Activated CD8-positive, alpha-beta memory T cell treated with anti-CD3 and anti-CD28 coated beads, Interleukin-2, amount 50 U/mL, for 24 hours (primary cell): ENCODE measurements around the gene WSB2.
"Not testable (repeated sequence)": the region's sequence is repeated elsewhere in the genome, so short reads cannot be mapped to it uniquely, and the experiment has no call there.

Source experiments
- DNase-seq: peaks from one replicate; pipeline ENCODE4 v3.0.0-alpha.2; 2020; ENCODE audit errors: extremely low read depth

The WSB2 gene

GRCh38 chr12:118034429-118035189, 26.4 kb downstream of the WSB2 start:
- DNase-seq, result no peak

DNA sequence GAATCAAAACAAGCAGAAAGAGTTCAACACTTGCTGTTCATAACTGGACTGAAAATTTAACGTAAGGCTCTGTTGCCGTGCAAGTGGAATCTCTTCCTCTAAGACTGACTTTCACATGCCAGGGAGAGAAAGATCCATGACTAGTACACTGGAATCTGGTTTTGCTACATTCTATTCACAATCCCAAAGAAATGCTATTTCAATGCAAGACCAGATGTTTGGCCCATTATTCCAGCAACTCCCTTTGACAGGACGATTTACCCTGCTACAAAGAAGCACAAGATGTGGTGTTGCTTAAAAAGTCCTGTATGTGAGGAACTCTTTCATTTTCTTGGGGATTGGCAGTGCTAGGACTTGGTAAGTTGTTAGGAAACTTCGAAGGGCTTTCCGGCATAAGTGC, 27.1 kb downstream of the WSB2 start:
- DNase-seq, result no peak

DNA sequence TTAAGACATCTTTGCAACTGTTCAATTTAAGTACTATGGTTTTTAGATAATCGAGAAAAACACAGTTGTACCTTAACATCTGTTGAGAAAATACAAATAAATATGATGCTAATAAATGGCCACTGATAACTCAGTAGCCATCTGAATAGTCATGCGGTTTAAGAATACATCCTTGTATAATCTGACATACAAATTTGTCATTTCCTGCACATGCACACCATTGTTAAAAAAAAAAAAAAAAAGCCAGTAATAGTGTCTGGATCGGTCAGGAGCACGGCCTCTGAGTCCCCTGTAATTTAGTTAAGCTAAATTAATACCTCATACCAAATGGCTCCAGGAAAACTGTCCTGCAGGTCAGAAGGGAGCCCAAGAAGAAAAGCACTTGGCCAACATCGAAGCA, 27.7 kb downstream of the WSB2 start:
- no peak for DNase-seq

- no peak for DNase-seq
These were observed 28.8 kb downstream of the WSB2 start for GRCh38 chr12:118032188-118032587.

DNA sequence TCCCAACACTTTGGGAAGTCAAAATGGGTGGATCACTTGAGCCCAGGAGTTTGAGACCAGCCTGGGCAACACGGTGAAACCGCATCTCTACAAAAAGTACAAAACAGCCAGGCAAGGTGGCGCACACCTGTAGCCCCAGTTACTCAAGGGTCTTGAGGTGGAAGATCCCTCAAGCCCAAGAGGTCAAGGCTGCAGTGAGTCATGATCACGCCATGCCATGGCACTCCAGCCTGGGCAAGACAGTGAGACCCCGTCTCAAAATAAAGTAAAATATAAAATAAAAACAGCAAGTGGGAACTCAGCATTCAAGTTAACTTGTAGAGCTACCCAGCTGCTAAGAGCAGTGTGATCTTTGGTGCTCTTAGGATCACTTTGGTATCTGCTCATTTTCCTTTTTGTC, 31.8 kb downstream of the WSB2 start:
- no peak for DNase-seq

DNA sequence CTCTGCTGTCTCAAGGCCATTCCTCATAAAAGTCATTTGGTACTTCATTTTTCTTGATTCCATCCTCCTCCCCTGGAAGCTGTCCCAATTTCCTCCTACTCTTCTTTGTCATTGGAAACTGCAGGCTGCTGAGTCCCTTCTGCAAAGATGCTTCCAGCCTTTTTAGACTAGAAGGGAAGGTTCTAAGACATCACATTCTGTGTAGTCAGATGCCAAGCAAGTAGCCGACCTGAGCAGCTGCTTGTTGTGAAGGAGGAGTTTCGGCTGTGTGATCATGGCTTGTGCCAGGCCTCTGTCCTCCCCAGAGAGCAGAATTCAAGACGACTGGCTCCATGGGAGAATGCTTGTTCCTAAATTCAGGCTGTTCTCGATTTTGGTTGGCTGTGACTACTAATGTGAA, 35.8 kb downstream of the WSB2 start:
- DNase-seq, result no peak

DNA sequence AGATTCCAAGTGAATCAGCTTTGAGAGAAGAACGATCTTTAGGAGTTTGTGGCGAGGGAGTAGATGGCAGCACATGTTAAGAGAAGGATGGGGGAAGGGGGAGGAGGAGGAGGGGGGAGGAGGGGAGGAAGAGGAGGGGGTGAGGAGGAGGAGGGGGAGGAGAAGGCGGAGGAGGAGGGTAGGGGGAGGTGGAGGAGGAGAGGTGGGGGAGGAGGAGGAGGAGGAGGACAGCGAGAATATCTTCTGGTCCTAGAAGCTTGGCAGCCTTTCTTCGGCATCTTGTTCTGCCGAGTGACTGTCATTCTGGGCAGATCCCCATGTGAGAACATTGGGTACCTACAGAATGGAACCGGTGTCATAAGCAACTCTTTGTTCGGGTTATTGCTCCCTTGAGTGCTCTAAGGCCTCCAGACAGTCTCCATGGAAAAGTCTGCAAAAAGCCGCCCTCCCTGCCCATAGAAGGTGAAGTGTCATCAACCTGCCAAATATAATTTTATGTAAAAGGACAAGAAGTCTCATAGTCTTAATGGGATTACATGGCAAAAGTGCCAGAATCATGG, 37.6 kb downstream of the WSB2 start:
- no peak for DNase-seq

GRCh38 chr12:118022728-118023109, 38.3 kb downstream of the WSB2 start:
- no peak for DNase-seq

- DNase-seq, result not testable (repeated sequence)
These were observed 38.8 kb downstream of the WSB2 start for GRCh38 chr12:118022097-118022727.

GRCh38 chr12:118020036-118020435, 40.9 kb downstream of the WSB2 start:
- DNase-seq, result no peak

DNA sequence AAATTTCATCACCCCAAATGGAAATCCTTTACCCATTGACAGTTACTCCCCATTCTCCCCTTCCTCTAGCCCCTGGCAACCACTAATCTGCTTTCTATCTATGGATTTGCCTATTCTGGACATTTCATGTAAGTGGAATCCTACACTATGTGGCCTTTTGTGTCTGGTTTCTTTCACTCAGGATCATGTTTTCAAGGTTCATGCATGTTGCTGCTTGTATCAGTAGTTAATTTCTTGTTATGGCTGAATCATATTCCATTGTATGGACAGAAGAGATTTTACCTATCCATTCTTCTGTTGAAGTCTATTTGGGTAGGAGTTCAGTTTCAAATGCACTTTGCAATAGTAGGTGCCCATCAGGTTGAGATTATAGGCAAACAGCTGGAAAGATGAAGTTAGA, 43.1 kb downstream of the WSB2 start:
- no peak for DNase-seq

DNA sequence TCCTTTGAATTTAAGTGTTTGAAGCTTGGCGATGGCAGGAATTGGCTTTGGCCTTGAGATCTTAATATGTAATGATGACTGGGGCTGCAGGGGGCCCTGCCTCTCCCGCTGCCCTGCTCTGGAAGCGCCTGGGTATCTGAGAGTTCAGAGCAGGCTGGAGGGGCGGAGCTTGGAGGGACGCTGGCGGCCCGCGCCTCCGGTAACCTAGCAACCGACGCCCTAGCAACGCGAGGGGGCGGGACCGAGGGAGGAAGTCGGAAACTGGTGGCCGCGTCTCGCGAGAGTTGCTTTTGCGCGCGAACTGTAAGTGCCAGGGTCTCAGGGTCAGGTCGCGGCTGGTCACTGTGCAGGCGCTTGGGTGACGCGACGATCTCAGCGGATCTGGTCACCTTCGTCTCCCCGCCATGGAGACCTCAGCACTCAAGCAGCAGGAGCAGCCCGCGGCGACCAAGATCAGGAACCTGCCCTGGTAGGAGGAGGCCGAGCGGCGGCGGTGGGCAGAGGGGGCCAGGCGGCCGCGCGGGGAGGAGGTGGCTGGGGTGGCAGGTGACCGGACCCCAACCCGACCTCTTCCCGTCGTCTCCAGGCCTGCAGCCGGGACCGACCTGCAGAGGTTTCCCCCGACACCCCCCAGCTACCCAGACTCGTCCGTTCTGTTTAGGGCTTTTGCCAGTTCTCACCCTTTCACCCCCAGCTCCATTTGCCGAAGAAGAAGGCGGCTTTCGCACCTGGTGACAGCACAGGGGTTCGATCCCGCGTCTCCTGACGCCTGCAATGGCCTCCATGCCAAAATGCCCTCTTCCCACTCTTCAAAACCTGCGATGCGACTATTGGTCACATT, 44.3 kb downstream of the WSB2 start, which contains the start of gene RFC5:
RFC5 (plus strand) TSS at position 280 of the 841 bp plus-strand sequence; CDS start at position 405, 125 bp downstream.
- peak; percentile 95 for DNase-seq

- no peak for DNase-seq
These were observed 45.0 kb downstream of the WSB2 start for GRCh38 chr12:118015944-118016343.

GRCh38 chr12:118015306-118015705, 45.7 kb downstream of the WSB2 start:
- DNase-seq, result no peak

GRCh38 chr12:118013283-118013682, 47.7 kb downstream of the WSB2 start:
- no peak for DNase-seq

DNA sequence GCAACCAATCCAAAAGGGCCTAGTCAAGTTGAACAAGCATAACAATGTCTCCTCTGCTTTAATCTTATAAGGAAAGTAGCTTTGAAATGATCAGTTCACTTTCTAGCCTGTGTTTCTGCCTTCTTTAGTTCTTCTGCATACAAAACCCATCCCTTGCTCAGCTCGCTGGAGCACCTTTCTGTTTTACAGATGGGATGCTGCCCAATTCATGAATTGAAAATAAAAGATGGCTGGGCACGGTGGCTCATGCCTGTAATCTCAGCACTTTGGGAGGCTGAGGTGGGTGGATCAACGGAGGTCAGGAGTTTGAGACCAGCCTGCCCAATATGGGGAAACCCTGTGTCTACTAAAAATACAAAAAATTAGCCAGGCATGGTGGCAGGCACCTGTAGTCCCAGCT, 49.0 kb downstream of the WSB2 start:
- no peak for DNase-seq

- no peak for DNase-seq
These were observed 49.6 kb downstream of the WSB2 start for GRCh38 chr12:118011377-118011776.

DNA sequence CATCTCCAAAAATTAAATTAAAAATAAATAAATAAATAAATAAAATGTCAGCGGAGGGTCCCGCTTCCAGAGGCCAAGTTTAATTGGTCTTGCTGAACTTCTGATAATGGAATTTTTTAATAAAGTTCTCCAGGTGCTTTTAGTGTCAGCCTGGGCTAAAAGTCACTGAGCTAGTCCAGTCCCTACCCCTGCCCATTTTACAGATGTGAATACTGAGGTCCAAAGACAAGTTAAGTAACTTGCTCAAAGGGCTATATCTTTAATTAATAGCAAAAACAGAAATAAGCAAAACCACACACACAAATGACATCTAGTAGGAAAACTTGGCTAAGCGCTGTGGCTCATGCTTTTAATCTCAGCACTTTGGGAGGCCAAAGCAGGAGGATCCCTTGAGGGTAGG, 50.1 kb downstream of the WSB2 start:
- no peak for DNase-seq

GRCh38 chr12:117999806-118000205, 61.2 kb downstream of the WSB2 start:
- not testable (repeated sequence) for DNase-seq

- DNase-seq, result no peak
These were observed 62.3 kb downstream of the WSB2 start for GRCh38 chr12:117998719-117999118.

GRCh38 chr12:117994551-117995438, 66.2 kb downstream of the WSB2 start:
- no peak for DNase-seq
